Measurements from ENCODE around the gene DAD1. TPM values are rescaled to one million over a fixed set of nuclear protein-coding genes. Genes with fewer than 3 reads are reported as not detected.

DAD1 gene
- total RNA-seq, 1 donor from 2014 or later = 149 TPM

DNA sequence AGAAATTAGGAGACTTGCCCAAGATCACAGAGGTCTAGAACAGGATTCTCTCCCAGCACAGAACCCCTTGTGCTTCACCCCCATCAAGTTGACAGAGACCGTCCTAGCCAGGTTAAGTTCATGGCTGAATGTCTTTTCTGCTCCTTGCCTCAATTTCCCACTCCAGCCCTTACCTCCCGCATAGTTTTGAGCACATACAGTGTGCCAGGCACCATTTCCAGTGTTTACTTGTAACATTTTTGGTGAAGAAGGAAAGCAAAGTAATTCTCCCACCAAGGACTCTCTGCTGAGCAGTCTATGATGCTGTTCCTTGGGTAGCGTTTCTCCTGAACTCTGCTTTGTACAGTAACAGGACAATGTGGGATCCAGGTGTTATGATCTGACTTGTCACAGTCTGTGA, 10.3 kb upstream of the DAD1 start:
- no peak for DNase-seq (ENCODE audit: low spot score, unreplicated experiment)
- peak overlapping the region; percentile 97 for H3K4me3 Mint-ChIP-seq (ENCODE audit: low read depth)
- H3K36me3 Mint-ChIP-seq (ENCODE audit: insufficient read depth) = peaks cover 16% of the 10 kb centered on the region
- peak overlapping the region; percentile 96 for H3K27ac Mint-ChIP-seq
- peaks cover under 1% of the 10 kb centered on the region for H3K27me3 Mint-ChIP-seq
- peaks cover 18% of the 10 kb centered on the region for H3K4me1 Mint-ChIP-seq (ENCODE audit: low read depth)
- TF ChIP-seq, protein P1, sequence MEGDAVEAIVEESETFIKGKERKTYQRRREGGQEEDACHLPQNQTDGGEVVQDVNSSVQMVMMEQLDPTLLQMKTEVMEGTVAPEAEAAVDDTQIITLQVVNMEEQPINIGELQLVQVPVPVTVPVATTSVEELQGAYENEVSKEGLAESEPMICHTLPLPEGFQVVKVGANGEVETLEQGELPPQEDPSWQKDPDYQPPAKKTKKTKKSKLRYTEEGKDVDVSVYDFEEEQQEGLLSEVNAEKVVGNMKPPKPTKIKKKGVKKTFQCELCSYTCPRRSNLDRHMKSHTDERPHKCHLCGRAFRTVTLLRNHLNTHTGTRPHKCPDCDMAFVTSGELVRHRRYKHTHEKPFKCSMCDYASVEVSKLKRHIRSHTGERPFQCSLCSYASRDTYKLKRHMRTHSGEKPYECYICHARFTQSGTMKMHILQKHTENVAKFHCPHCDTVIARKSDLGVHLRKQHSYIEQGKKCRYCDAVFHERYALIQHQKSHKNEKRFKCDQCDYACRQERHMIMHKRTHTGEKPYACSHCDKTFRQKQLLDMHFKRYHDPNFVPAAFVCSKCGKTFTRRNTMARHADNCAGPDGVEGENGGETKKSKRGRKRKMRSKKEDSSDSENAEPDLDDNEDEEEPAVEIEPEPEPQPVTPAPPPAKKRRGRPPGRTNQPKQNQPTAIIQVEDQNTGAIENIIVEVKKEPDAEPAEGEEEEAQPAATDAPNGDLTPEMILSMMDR (IDR thresholded peaks at IDR 0.05; ENCODE audit: unreplicated experiment) = no peak
- no peaks in the 10 kb centered on the region for H3K9me3 Mint-ChIP-seq (ENCODE audit: low read depth)

DNA sequence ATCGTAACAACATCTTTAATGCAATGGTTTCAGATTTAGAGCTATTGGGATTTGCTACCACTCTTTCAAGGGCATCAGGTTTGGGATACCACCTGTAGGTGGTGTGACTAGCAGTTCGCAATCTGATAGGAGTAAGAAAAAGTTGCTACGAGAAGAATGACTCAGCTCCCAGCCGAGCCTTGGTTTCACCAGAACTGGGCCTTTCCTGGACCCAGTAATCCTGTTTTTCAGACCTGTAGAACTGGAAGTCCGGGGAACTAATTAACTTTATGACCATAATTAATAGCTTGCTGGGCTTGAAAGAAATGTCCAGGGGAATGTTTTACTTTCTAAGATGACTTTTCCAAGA, 9.8 kb upstream of the DAD1 start:
- Mint-ChIP-seq H3K27ac (peak overlapping the region; percentile 96), H3K27me3 (peaks cover 3% of the 10 kb centered on the region), H3K4me3 (ENCODE audit: low read depth) (peak overlapping the region; percentile 97), H3K9me3 (ENCODE audit: low read depth) (no peaks in the 10 kb centered on the region), H3K36me3 (ENCODE audit: insufficient read depth) (peaks cover 16% of the 10 kb centered on the region), H3K4me1 (ENCODE audit: low read depth) (peaks cover 18% of the 10 kb centered on the region)
- no peak for DNase-seq (ENCODE audit: low spot score, unreplicated experiment)
- TF ChIP-seq, protein P1 (IDR thresholded peaks at IDR 0.05; ENCODE audit: unreplicated experiment) = peak; percentile 49

DNA sequence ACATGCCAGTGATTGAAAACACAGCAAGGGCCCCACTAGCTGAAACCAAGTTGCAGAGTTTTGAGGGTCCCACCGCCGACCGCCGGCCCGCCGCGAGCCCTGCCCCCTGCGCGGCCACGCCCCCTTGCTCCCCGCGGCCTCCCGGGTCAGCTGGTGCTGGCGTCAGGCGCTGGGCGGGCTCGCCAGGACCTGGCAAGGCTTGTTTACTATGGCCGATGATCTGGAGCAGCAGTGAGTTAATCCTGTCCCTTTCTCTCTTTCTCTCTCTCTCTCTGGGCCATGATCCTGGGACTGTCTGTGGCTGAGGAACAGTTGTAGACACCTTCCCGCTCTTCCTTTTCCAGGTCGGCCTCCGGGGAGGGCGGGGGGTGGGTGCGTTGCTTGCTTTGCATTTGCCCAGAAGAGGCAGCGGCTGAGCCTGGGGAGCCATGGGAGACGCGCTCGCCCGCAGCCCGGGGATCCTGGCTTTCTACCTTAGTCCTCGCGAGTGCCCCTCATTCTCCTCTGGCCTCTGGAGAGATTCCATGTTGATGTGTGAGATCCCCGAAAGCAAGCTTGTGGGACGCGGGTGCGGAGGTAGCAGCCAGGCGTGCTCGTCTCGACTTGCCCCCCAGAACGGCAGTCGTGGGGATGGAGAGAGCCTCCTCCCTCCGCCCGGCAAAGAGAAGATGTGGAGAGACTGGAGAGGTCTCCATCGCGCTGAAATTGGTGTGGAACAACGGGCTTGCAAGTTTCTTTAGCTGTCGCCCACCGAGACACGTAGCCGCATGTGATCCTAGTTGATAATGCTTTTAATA, 9.3 kb upstream of the DAD1 start, which contains the start of gene ABHD4:
ABHD4 (plus strand) TSS at position 202 of the 797 bp plus-strand sequence; CDS start at position 209, 7 bp downstream.
- TF ChIP-seq, protein P1 (IDR thresholded peaks at IDR 0.05; ENCODE audit: unreplicated experiment) = no peak

DNA sequence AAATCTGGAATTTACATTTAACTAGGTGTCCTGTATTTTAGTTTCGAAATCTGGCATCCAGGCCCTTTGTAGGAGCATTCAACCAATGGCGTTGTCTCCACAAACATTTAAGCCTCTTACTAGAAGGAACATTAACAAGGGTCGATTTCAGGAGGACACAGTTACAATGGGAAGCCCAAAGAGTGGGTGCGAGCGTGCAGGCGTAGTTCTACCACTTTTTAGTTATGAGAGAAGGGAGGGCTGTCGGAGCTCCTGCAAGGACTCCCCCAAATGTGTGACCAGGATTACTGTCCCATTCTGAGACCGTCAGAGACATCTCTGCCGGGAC, 8.7 kb upstream of the DAD1 start:
- DNase-seq (ENCODE audit: low spot score, unreplicated experiment) = no peak
- H3K4me3 Mint-ChIP-seq (ENCODE audit: low read depth) = peak overlapping the region; percentile 97
- peaks cover 18% of the 10 kb centered on the region for H3K4me1 Mint-ChIP-seq (ENCODE audit: low read depth)
- H3K27ac Mint-ChIP-seq = peak overlapping the region; percentile 96
- TF ChIP-seq, protein P1 (IDR thresholded peaks at IDR 0.05; ENCODE audit: unreplicated experiment) = no peak
- no peaks in the 10 kb centered on the region for H3K9me3 Mint-ChIP-seq (ENCODE audit: low read depth)
- H3K27me3 Mint-ChIP-seq = peaks cover 8% of the 10 kb centered on the region
- H3K36me3 Mint-ChIP-seq (ENCODE audit: insufficient read depth) = peaks cover 9% of the 10 kb centered on the region

More for the DNA sequence above, 9.3 kb upstream of the DAD1 start, which contains the start of gene ABHD4:
- Mint-ChIP-seq H3K27ac (peak within 1 kb of the TSS; percentile 96), H3K36me3 (ENCODE audit: insufficient read depth) (peaks cover 13% of the 10 kb centered on the region), H3K4me1 (ENCODE audit: low read depth) (peaks cover 18% of the 10 kb centered on the region), H3K4me3 (ENCODE audit: low read depth) (peak within 1 kb of the TSS; percentile 97), H3K9me3 (ENCODE audit: low read depth) (no peaks in the 10 kb centered on the region), H3K27me3 (peaks cover 3% of the 10 kb centered on the region)
- DNase-seq (ENCODE audit: low spot score, unreplicated experiment) = peak; percentile 66

DNA sequence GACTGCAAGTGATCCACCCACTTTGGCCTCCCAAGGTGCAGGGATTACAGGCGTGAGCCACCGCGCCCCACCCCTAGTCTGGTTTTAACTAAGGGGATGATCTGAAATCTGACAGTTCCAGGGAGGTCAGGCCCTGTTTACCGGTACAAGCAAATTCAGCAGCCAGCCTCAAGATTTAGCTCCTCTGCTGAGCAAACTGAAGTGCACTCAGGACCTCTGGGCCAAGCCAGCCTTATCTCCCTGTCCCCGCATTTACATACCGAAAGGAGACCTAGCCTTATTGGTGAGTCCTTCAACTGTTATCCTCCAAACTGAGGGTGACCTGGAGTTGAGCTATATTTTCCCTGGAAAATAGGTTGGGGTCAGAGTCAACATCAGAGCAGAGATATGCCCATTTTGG, 8.2 kb upstream of the DAD1 start:
- Mint-ChIP-seq H3K4me3 (ENCODE audit: low read depth) (peak overlapping the region; percentile 97), H3K27me3 (peaks cover 8% of the 10 kb centered on the region), H3K36me3 (ENCODE audit: insufficient read depth) (peaks cover 5% of the 10 kb centered on the region), H3K4me1 (ENCODE audit: low read depth) (peaks cover 18% of the 10 kb centered on the region), H3K9me3 (ENCODE audit: low read depth) (no peaks in the 10 kb centered on the region), H3K27ac (peak overlapping the region; percentile 81)
- TF ChIP-seq, protein P1 (IDR thresholded peaks at IDR 0.05; ENCODE audit: unreplicated experiment) = no peak
- DNase-seq (ENCODE audit: low spot score, unreplicated experiment) = no peak

All from progenitor cell of endocrine pancreas (in vitro differentiated cells).